HG03097 (cell line): Measurements from ENCODE around the gene RPL11.
"Not testable (repeated sequence)": the region's sequence is repeated elsewhere in the genome, so short reads cannot be mapped to it uniquely, and the experiment has no call there.

ENCODE experiments used
- ATAC-seq: cut with Tn5 transposase; IDR thresholded peaks from one replicate; pipeline ENCODE4 v1.9.1; 2021; ENCODE audit not compliant: unreplicated experiment, low FRiP score

RPL11 gene

GRCh38 chr1:23684415-23684814 lies 7.2 kb upstream of the RPL11 start:
- no peak for ATAC-seq

- ATAC-seq = not testable (repeated sequence)
Observed at GRCh38 chr1:23685197-23685596, 6.4 kb upstream of the RPL11 start.

- not testable (repeated sequence) for ATAC-seq
Observed at GRCh38 chr1:23687680-23688079, 3.9 kb upstream of the RPL11 start.

GRCh38 chr1:23688281-23688680 lies 3.3 kb upstream of the RPL11 start:
- ATAC-seq = not testable (repeated sequence)

- no peak for ATAC-seq
Observed at GRCh38 chr1:23692308-23692871, 784 bp downstream of the RPL11 start.

GRCh38 chr1:23693599-23693998 lies 2.0 kb downstream of the RPL11 start:
- ATAC-seq = no peak

- ATAC-seq = no peak
Observed at GRCh38 chr1:23694371-23694770, 2.8 kb downstream of the RPL11 start.

- ATAC-seq = no peak
Observed at GRCh38 chr1:23695667-23696066, 4.1 kb downstream of the RPL11 start.

- no peak for ATAC-seq
Observed at GRCh38 chr1:23696335-23696989, 4.9 kb downstream of the RPL11 start.

GRCh38 chr1:23698466-23698865 lies 6.9 kb downstream of the RPL11 start:
- no peak for ATAC-seq

GRCh38 chr1:23699280-23700179 lies 7.9 kb downstream of the RPL11 start:
- ATAC-seq = no peak

GRCh38 chr1:23701310-23701709 lies 9.7 kb downstream of the RPL11 start:
- no peak for ATAC-seq

GRCh38 chr1:23701996-23702395 lies 10.4 kb downstream of the RPL11 start:
- ATAC-seq = no peak

GRCh38 chr1:23704834-23705495 lies 13.4 kb downstream of the RPL11 start:
- ATAC-seq = no peak

- ATAC-seq = no peak
Observed at GRCh38 chr1:23709229-23709628, 17.6 kb downstream of the RPL11 start.

- no peak for ATAC-seq
Observed at GRCh38 chr1:23718482-23718881, 26.9 kb downstream of the RPL11 start.

GRCh38 chr1:23719162-23719820 lies 27.7 kb downstream of the RPL11 start:
- no peak for ATAC-seq

GRCh38 chr1:23720256-23720995 lies 28.8 kb downstream of the RPL11 start:
- ATAC-seq = peak; percentile 50

GRCh38 chr1:23722652-23723051 lies 31.0 kb downstream of the RPL11 start:
- no peak for ATAC-seq

- no peak for ATAC-seq
Observed at GRCh38 chr1:23726686-23727085, 35.1 kb downstream of the RPL11 start.
